Osteoblast (primary cell): ENCODE results near the gene ADH7. TPM values are rescaled to one million over a fixed set of nuclear protein-coding genes. Genes with fewer than 3 reads are reported as not detected.
A peak's percentile ranks its signal among the peaks of the same experiment; 100 is the strongest.

Experiments used
- DNase-seq: peaks from one replicate; pipeline ENCODE4 v3.0.0; 2011; ENCODE audit warnings: low spot score, mixed read lengths; ENCODE audit not compliant: insufficient read length; ENCODE audit errors: missing footprints
- H2AFZ ChIP-seq: 2 replicates; pipeline ENCODE4 v1.6.0; 2011; ENCODE audit warnings: mild to moderate bottlenecking, low read length
- H3K27ac ChIP-seq: 2 replicates; pipeline ENCODE4 v1.5.1; 2011; ENCODE audit warnings: mild to moderate bottlenecking, low read depth, low read length, moderate library complexity
- H3K27me3 ChIP-seq: 2 replicates; pipeline ENCODE4 v1.6.0; 2012; ENCODE audit warnings: mild to moderate bottlenecking, control low read depth, inconsistent platforms, low read length, moderate library complexity; ENCODE audit not compliant: insufficient read depth
- H3K36me3 ChIP-seq: 2 replicates; pipeline ENCODE4 v1.5.1; 2011; ENCODE audit warnings: mild to moderate bottlenecking, low read length, control low read depth, moderate library complexity; ENCODE audit not compliant: insufficient read depth
- H3K4me1 ChIP-seq: 2 replicates; pipeline ENCODE4 v1.5.1; 2011; ENCODE audit warnings: mild to moderate bottlenecking, low read length, control low read depth, moderate library complexity; ENCODE audit not compliant: insufficient read depth
- H3K4me2 ChIP-seq: 2 replicates; pipeline ENCODE4 v1.6.0; 2011; ENCODE audit warnings: mild to moderate bottlenecking, low read length; ENCODE audit not compliant: insufficient read depth
- H3K4me3 ChIP-seq: fragments of 200-600 bp; sonication (generic); 3 replicates; pipeline ENCODE4 v1.5.1; 2012; ENCODE audit warnings: mild to moderate bottlenecking, low read length, inconsistent platforms; ENCODE audit not compliant: insufficient read depth
- H3K79me2 ChIP-seq: 2 replicates; pipeline ENCODE4 v1.6.0; 2012; ENCODE audit warnings: mild to moderate bottlenecking, low read length, control low read depth, inconsistent platforms; ENCODE audit not compliant: insufficient read depth
- H3K9me3 ChIP-seq: 2 replicates; pipeline ENCODE4 v1.5.1; 2011; ENCODE audit warnings: low read depth, low read length, control low read depth
- H4K20me1 ChIP-seq: 2 replicates; pipeline ENCODE4 v1.6.0; 2012; ENCODE audit warnings: mild to moderate bottlenecking, low read length, control low read depth; ENCODE audit not compliant: insufficient read depth
- total RNA-seq: library from RNA; depleted of rRNA; stranded (reverse); fragments of >200 nt; gene quantifications from 2 replicates; pipeline ENCODE4 v1.2.3, GENCODE V29; 2012
- TF ChIP-seq, protein P1 (sequence below): IDR thresholded peaks from 2 replicates; pipeline ENCODE4 v1.5.1; 2011; ENCODE audit warnings: mild to moderate bottlenecking, low read depth, low read length, moderate library complexity; ENCODE audit errors: extremely low read depth

Gene ADH7
- total RNA-seq, 1 donor = not detected

DNA sequence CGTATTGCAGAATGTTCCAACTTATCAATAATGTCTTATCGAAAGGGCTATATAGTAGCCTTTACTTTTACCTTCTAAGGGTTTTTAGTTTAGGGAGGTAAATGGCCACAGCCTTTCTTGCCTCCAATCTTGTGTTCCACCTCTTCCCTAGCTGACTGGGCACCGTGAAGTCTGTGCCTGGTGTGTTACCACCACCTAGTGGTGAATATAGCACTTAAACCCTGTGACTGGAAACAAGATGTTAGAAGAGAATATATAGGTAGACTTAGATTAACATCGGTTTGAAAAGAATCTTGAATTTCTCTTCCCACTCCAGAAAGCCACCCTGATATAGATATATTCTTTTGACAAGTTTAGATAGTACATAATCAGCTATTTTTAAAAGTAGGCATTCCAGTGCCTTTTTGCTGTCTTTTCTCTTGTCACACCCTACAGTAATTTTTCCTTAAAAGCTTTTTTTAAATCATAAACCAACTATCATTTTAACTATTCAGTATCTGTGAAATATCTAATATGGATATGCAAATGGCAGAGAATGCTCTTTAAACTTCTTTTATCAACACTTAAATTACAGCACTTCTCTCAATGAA, 27.8 kb upstream of the ADH7 start:
- no peaks in the 10 kb centered on the region for H3K79me2 ChIP-seq
- H4K20me1 ChIP-seq = no peaks in the 10 kb centered on the region
- H2AFZ ChIP-seq = no peak overlapping the region
- no peak overlapping the region for H3K4me3 ChIP-seq
- peak; percentile 86 for DNase-seq
- no peaks in the 10 kb centered on the region for H3K4me1 ChIP-seq
- H3K9me3 ChIP-seq = no peaks in the 10 kb centered on the region
- no peak overlapping the region for H3K4me2 ChIP-seq
- peaks cover 8% of the 10 kb centered on the region for H3K27me3 ChIP-seq
- H3K36me3 ChIP-seq = no peaks in the 10 kb centered on the region
- H3K27ac ChIP-seq = no peak overlapping the region
- TF ChIP-seq, protein P1, sequence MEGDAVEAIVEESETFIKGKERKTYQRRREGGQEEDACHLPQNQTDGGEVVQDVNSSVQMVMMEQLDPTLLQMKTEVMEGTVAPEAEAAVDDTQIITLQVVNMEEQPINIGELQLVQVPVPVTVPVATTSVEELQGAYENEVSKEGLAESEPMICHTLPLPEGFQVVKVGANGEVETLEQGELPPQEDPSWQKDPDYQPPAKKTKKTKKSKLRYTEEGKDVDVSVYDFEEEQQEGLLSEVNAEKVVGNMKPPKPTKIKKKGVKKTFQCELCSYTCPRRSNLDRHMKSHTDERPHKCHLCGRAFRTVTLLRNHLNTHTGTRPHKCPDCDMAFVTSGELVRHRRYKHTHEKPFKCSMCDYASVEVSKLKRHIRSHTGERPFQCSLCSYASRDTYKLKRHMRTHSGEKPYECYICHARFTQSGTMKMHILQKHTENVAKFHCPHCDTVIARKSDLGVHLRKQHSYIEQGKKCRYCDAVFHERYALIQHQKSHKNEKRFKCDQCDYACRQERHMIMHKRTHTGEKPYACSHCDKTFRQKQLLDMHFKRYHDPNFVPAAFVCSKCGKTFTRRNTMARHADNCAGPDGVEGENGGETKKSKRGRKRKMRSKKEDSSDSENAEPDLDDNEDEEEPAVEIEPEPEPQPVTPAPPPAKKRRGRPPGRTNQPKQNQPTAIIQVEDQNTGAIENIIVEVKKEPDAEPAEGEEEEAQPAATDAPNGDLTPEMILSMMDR = peak; percentile 88

DNA sequence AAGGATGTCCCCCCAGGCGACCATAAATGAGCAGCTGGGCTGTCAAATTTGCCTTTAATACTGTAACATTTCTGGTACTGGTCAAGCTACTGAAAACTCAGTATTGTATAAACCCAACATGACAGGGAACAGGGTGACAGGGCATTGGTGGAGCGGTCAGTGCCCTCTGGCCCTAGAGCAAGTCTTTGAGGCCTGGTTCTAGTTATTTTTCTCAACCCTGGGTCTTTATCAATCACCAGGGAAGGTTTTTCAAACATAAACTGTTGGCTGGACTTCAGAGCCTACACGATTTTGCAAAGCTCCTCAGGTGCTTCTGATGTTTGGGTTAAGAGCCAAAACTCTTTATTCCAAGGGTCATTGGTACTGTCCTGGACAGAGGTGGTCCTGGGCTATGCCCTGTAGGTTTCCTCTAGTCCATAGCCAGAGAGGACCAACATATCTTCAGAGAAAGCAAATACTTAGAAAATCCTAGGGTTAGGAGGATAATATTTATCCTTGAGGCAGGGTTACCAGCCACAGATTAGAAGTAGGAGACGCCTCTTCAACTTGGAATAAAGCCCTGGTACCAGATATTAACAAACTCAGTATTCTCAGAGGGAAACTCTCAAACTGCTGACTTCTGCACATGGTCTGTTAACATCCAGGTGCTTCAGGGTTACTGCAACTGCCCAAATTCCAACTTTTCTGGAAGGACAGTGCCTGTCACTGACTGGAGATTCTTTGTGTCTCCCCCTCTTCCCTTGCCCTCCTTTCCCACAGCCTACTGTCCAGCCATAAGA, 26.7 kb upstream of the ADH7 start:
- H3K36me3 ChIP-seq = no peaks in the 10 kb centered on the region
- H4K20me1 ChIP-seq = no peaks in the 10 kb centered on the region
- H3K9me3 ChIP-seq = no peaks in the 10 kb centered on the region
- no peaks in the 10 kb centered on the region for H3K79me2 ChIP-seq
- H3K4me1 ChIP-seq = no peaks in the 10 kb centered on the region
- TF ChIP-seq, protein P1 = no peak
- no peak for DNase-seq
- H3K4me2 ChIP-seq = no peak overlapping the region
- peaks cover 10% of the 10 kb centered on the region for H3K27me3 ChIP-seq
- no peak overlapping the region for H2AFZ ChIP-seq
- H3K27ac ChIP-seq = no peak overlapping the region
- no peak overlapping the region for H3K4me3 ChIP-seq

DNA sequence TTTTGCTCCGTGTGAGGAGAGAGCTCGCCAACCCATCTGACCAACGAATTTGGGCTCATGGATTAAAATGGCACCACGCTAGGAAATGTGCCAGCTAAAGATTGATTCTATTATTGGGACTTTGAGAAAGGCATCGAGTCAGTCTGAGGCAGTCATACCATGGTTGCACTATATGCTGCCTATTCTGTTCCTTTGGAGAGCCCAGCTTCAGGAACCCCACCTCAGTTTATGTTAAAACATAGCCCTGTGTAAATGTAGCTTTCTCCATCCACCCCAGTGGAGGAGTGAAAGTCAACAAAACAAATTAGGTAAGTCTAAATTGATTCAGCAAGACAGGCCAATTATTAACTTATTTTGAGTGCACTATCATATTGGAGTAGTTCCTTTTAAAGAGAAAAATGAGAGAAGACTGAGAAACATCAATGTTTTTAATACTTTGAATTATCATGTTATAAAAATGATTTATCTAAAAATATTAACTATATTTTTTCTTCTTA, 24.5 kb upstream of the ADH7 start:
- Histone ChIP-seq H3K27me3 (peaks cover 7% of the 10 kb centered on the region), H3K79me2 (no peaks in the 10 kb centered on the region), H2AFZ (no peak overlapping the region), H3K9me3 (no peaks in the 10 kb centered on the region), H3K36me3 (no peaks in the 10 kb centered on the region), H4K20me1 (no peaks in the 10 kb centered on the region), H3K27ac (no peak overlapping the region), H3K4me1 (no peaks in the 10 kb centered on the region), H3K4me2 (no peak overlapping the region), H3K4me3 (no peak overlapping the region)
- TF ChIP-seq, protein P1 = no peak
- DNase-seq = no peak

DNA sequence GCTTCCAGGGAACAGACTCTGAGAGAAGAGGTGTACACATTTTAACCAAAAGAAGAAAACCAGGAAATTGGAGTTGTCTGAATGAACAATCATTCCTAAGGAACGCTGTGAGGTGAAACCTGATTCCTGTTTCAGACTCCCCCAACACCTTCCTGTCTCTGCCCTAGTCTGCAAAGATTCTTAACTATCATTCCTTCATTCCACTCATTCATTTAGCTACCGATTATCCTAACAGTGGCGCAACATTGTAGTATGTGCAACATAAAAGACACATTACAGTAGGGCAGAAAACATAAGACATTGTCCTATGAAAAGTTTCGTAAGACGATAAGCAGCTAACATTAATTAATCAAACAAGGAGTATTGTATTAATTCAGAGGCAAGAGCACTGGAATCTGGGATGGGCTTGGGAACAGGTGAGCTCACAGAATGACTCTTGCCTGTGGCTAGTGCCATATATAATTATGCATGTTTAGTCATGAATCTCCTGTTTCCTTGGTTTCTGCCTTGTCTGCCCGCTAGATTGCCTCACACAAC, 23.8 kb upstream of the ADH7 start:
- TF ChIP-seq, protein P1 = no peak
- Histone ChIP-seq H3K27ac (no peak overlapping the region), H3K27me3 (peaks cover 7% of the 10 kb centered on the region), H3K36me3 (no peaks in the 10 kb centered on the region), H3K4me1 (no peaks in the 10 kb centered on the region), H2AFZ (no peak overlapping the region), H3K4me2 (no peak overlapping the region), H3K79me2 (no peaks in the 10 kb centered on the region), H3K4me3 (no peak overlapping the region), H3K9me3 (no peaks in the 10 kb centered on the region), H4K20me1 (no peaks in the 10 kb centered on the region)
- peak; percentile 14 for DNase-seq
